ENCODE measurements around the gene CCL14.

DNA sequence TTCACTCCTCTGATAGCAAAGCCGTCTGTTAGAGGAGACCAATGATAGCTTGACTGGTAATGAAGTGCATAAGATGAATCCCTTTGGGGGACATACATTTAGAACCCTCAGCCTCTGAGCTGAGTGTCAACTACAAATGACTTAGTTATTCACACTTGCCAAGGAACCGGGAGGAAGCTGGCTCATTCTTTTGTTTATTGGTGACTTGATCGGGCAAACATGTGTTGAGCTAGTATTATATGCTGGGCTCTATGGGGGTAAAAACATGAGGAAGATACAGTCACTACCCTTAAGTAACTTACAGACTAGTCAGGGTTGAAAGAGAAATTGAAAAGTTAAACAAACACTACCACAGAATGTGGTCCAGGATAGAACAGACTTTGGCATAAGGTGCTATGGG lies 8.2 kb downstream of the CCL14 start:
- TF ChIP-seq, protein P1, sequence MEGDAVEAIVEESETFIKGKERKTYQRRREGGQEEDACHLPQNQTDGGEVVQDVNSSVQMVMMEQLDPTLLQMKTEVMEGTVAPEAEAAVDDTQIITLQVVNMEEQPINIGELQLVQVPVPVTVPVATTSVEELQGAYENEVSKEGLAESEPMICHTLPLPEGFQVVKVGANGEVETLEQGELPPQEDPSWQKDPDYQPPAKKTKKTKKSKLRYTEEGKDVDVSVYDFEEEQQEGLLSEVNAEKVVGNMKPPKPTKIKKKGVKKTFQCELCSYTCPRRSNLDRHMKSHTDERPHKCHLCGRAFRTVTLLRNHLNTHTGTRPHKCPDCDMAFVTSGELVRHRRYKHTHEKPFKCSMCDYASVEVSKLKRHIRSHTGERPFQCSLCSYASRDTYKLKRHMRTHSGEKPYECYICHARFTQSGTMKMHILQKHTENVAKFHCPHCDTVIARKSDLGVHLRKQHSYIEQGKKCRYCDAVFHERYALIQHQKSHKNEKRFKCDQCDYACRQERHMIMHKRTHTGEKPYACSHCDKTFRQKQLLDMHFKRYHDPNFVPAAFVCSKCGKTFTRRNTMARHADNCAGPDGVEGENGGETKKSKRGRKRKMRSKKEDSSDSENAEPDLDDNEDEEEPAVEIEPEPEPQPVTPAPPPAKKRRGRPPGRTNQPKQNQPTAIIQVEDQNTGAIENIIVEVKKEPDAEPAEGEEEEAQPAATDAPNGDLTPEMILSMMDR (IDR thresholded peaks at IDR 0.05), result no peak
- no peak for TF ChIP-seq POLR2A (IDR thresholded peaks at IDR 0.05)
